22Rv1 (cell line): Measurements from ENCODE around the gene SLC12A5.

ENCODE experiments used
- H3K27ac ChIP-seq: fragments of 450-650 bp; 2 replicates; pipeline ENCODE4 v1.5.1; 2017
- CTCF ChIP-seq: fragments of 450-650 bp; IDR thresholded peaks from 2 replicates; pipeline ENCODE4 v1.5.1; 2017; ENCODE audit warnings: mild to moderate bottlenecking
- ZFX ChIP-seq: fragments of 450-650 bp; IDR thresholded peaks from 2 replicates; pipeline ENCODE4 v1.6.1; 2017; ENCODE audit warnings: antibody characterized with exemption, borderline replicate concordance

SLC12A5 gene

GRCh38 chr20:45993197-45993951, 35.6 kb upstream of the SLC12A5 start:
- peak overlapping the region; percentile 94 for H3K27ac ChIP-seq
- TF ChIP-seq CTCF (no peak), ZFX (no peak)

GRCh38 chr20:45994761-45995493, 34.1 kb upstream of the SLC12A5 start:
- peak overlapping the region; percentile 94 for H3K27ac ChIP-seq
- TF ChIP-seq ZFX (no peak), CTCF (no peak)

- peak overlapping the region; percentile 94 for H3K27ac ChIP-seq
These were observed 33.4 kb upstream of the SLC12A5 start for GRCh38 chr20:45995495-45996097.

GRCh38 chr20:45997187-45997586, 31.8 kb upstream of the SLC12A5 start:
- no peak for TF ChIP-seq CTCF
- no peak for TF ChIP-seq ZFX
- H3K27ac ChIP-seq: peak overlapping the region; percentile 94; the same call in 1 of the 2 replicates

GRCh38 chr20:45998337-45998736, 30.7 kb upstream of the SLC12A5 start:
- H3K27ac ChIP-seq: no peak overlapping the region
- TF ChIP-seq CTCF (no peak), ZFX (no peak)

GRCh38 chr20:45998761-45999160, 30.3 kb upstream of the SLC12A5 start:
- TF ChIP-seq CTCF (no peak), ZFX (no peak)
- no peak overlapping the region for H3K27ac ChIP-seq

GRCh38 chr20:45999557-46000261, 29.3 kb upstream of the SLC12A5 start:
- TF ChIP-seq CTCF (no peak), ZFX (no peak)
- no peak overlapping the region for H3K27ac ChIP-seq
